Limb (tissue), 2 donors: Measurements from ENCODE around the gene HPCAL4.
A peak's percentile ranks its signal among the peaks of the same experiment; 100 is the strongest.

Source experiments
- DNase-seq, 2 donors: peaks; one replicate each; pipeline ENCODE4 v3.0.0-alpha.2; 2016; ENCODE audit errors: extremely low spot score in 2 of 2

HPCAL4 gene

DNA sequence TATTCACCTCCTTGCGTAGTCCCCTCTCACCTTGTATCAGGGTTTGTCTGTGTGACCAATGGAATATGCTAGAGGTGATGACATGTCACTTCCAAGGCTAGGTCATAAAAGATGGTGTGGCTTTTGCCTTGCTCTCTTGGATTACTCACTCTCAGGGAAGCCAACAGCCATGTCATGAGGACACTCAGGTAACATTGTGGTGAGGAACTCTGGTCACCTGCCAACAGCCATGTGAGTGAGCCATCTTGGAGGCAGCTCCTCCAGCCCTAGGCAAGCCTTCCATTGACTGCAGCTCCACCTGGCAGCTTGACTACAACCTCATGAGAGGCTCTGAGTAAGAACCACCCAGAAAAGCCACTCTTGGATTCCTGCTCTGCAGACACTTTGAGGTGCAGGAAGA is 40.8 kb downstream of the HPCAL4 start:
- no peak for DNase-seq

- no peak for DNase-seq
Observed at GRCh38 chr1:39649636-39650185, 41.5 kb downstream of the HPCAL4 start.

GRCh38 chr1:39648496-39648895 is 42.7 kb downstream of the HPCAL4 start:
- no peak for DNase-seq

DNA sequence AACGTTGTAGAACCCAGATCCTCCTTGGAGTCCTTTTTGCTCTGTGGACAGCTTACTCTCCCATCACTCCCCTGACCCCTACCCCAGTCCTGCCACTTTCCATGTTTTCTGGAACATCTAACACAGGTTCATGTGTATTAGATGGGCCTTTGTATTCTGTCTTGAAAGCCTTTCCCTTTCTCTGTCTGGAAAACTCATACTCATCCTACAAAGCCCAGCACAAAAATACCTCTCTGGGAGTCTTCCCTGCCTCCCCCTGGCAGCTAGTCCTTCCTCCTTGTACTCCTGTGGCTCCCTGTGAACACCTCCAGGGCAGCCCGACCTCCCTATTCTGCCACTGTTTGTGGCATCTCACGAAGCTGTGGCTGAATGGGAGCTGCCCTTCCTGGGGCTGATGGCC is 44.0 kb downstream of the HPCAL4 start:
- DNase-seq = no peak

GRCh38 chr1:39646232-39647081 is 44.8 kb downstream of the HPCAL4 start:
- DNase-seq = peak; percentile 89 to 92

DNA sequence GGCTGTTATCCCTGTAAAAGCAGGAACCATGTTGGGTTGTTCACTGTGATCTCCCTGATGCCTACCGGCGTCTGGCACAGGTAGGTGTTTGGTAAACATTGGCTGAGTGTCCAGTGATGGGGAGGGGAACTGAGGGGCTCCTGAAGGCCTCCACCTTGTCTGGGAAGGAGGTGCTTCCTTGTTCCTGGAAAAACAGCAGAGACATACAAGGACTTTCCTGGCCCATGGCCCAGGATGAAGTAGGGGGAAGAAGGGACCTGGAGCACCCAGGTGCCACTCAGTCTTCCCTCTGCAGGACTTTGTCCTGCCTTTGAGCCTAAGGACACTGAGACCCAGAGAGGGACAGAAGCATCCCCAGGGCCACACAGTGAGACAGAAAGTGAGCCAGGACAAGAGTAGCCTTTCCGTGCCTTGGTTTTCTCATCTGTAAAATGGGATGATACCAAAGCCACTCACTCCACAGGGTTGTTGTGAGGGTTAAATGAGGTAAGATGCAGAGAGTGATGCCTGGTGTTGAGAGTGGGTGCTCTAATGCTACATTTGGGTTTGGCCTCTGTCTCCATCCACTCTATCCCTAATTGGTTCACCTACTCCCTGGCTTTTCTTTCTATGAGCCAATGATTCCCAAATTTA is 45.7 kb downstream of the HPCAL4 start:
- DNase-seq = no peak

GRCh38 chr1:39643705-39644104 is 47.5 kb downstream of the HPCAL4 start:
- DNase-seq = no peak

- no peak for DNase-seq
Observed at GRCh38 chr1:39642796-39643195, 48.4 kb downstream of the HPCAL4 start.

GRCh38 chr1:39640861-39641260 is 50.4 kb downstream of the HPCAL4 start:
- DNase-seq = no peak

- peak; percentile 40 to 78 for DNase-seq
Observed at GRCh38 chr1:39639305-39640130, 51.7 kb downstream of the HPCAL4 start, which contains the start of gene HEYL. Gene HEYL (minus strand): TSS chr1:39639643. CDS start chr1:39639625, 18 bp downstream.

DNA sequence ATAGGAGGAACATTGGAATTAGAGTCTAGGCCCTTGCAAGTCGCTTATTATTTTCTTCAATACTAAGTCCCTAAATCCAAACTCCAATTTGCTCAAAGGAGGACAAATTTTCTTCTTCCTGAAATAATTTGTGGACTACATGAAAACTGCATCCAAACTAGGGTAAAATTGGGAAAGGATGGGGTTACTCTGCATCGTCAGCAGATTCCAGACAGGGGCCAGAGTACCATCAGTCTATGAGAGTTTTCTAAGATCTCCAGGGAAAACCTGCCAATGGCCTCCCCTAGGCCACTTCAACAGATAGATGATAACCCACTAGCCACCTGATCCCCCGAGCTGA is 52.3 kb downstream of the HPCAL4 start:
- no peak for DNase-seq

GRCh38 chr1:39637361-39637760 is 53.9 kb downstream of the HPCAL4 start:
- DNase-seq = no peak

- no peak for DNase-seq
Observed at GRCh38 chr1:39635871-39636210, 55.4 kb downstream of the HPCAL4 start.

- DNase-seq = no peak
Observed at GRCh38 chr1:39635205-39635870, 55.9 kb downstream of the HPCAL4 start.

GRCh38 chr1:39633422-39633821 is 57.8 kb downstream of the HPCAL4 start:
- DNase-seq = no peak

DNA sequence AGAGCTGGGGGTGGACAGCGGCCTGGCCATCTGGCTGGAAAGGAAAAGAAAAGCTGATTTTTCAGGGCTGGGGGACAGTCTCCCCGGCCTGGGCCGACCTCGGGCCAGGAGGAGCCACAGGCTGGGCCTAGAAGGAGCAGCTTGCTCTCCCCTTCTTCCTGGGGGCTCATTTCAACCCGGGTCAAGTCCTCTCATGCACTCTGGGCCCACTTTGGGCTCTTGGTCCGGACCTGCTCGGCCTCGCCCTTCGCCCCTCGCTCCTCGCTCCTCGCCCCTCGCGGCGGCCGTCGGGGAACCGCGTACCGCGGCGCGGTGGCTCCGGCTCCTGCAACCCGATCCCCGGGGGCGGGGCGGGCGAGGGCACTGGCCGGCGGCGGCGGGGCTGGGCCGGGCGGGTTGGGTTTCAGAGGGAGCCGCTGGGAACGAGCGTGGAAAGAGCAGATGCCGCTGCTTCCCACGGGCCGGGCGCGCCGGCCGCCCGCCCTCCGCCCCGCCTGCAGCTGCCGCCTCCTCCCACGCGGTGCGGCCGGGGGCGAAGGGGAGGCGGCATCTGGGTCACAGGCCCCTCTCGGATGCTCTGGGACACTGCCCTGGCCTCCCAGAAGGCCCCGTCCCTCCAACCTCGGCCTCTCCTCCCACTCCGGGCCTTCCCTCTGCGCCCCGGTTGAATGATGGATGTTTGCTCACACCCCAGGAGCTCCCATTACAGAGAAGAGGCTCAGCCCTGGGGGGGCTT is 58.4 kb downstream of the HPCAL4 start:
- DNase-seq = peak; percentile 55 to 79

DNA sequence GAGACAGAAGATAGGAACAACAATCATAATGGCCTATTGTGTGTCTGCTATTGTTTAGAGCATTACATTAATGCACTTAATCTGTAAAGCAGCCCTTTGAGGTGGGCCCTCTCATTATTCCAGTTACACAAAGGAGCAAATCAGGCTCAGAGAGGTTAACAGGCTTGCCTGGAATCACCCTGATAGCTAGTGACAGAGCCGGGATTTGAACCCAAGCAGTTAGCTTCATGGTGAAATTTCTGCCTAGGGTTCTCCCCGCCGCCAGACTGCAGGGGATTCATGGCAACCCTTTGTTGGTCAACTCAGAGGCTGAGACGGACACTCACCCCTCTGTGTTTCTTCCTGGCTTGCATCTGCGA is 58.9 kb downstream of the HPCAL4 start:
- DNase-seq = no peak

DNA sequence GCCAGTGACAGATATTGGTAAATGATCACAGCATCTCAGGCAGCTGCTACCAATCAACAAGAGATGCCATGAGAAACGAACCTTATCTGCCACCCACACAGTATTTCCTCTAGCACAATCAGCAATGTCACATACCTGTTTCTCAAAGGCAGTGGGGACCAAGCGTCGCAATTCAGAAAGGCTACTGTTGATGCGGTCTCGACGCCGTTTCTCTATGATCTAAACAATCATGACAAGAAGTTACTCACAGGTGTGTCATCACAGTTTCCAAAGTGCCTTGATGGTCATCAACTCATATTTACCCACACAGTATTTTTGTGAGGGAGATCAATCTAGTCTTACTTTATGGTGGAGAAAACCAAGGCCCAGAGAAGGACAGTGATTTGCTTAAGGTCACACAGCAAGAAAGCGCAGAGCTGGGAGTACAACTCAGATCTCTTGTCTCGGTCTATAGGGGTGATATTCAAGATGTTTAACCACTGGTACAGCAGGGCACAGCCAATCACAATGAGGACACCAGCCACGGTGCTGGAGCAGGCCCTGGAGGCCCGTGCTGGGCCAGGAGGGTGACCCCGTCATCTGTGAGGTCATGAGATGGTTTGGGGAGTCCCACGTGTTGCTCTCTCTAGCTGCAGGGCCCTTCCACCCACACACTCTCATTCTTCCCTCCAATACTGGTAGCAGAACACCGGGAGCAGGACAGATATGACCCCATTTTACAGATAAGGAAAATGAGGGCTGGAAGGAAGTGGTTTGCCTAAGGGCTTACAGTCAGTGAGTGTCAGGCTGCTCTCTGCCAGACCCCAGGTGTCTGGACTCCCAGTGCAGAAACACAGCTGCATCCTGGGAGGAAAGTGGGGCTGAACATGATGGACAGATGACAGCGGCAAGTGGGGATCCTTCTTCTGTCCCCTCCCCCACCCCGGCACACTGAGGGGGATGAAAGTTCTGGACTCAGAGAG is 59.6 kb downstream of the HPCAL4 start:
- no peak for DNase-seq

DNA sequence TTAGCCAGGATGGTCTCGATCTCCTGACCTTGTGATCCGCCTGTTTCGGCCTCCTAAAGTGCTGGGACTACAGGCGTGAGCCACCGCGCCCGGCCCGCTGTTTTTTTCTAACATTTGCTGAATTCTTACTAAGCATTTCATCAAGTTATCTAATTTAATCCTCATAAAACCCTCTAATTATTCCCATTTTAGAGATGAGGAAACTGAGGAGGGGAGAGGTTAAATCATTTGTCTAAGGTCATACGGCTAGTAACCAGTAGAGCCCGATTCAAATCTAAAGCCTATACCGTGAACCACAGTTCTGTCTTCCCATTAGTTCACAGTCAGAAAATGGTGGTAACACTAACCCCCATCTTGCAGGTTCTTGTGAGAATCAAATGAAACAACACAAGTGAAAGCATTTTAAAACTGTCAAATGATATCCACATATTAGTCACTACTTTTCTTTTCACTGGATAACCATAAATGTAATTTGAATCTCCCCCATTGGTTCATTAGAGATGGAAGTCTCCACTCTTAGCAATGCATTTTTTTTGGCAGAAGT is 62.4 kb downstream of the HPCAL4 start:
- no peak for DNase-seq
